Stimulated activated naive CD8-positive, alpha-beta T cell treated with anti-CD3 and anti-CD28 coated beads, Interleukin-15, Interleukin-2, amounts not matched to agents 100 ng/mL and 50 ng/mL, for 24 hours (primary cell): Measurements from ENCODE around the gene FAM184A.
"Not testable (repeated sequence)": the region's sequence is repeated elsewhere in the genome, so short reads cannot be mapped to it uniquely, and the experiment has no call there.

Source experiments
- H3K27ac Mint-ChIP-seq: one replicate; pipeline ENCODE4 v1.8.0; 2021; ENCODE audit warnings: mild to moderate bottlenecking, mixed read lengths
- H3K27me3 Mint-ChIP-seq: one replicate; pipeline ENCODE4 v1.8.0; 2021; ENCODE audit warnings: mixed read lengths
- H3K36me3 Mint-ChIP-seq: one replicate; pipeline ENCODE4 v1.8.0; 2021; ENCODE audit warnings: low read depth, mixed read lengths
- H3K4me1 Mint-ChIP-seq: one replicate; pipeline ENCODE4 v1.8.0; 2021; ENCODE audit warnings: low read depth, mixed read lengths
- H3K4me3 Mint-ChIP-seq: one replicate; pipeline ENCODE4 v1.8.0; 2021; ENCODE audit warnings: mild to moderate bottlenecking, mixed read lengths
- H3K9me3 Mint-ChIP-seq: one replicate; pipeline ENCODE4 v1.8.0; 2021; ENCODE audit warnings: mixed read lengths

FAM184A gene

DNA sequence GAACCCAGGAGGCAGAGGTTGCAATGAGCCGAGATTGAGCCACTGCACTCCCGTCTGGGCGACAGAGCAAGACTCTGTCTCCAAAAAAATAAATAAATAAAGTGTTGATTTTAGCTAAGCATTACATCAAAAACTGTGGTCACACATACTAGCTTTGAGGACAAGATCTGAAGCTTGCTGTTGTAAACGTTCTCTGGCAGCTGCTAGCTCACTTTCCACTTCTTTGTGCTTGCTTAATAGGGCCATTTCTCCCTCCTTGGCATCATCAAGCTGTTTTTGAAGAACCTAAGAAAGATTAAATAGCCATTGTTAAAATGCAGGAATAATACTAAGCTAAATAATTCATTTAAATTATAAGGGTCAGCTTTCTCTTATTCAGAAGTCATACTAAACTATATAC is 55.7 kb downstream of the FAM184A start:
- Mint-ChIP-seq H3K4me1 (peaks cover 3% of the 10 kb centered on the region), H3K27ac (no peak overlapping the region), H3K27me3 (no peaks in the 10 kb centered on the region), H3K4me3 (no peak overlapping the region), H3K9me3 (no peaks in the 10 kb centered on the region), H3K36me3 (no peaks in the 10 kb centered on the region)

DNA sequence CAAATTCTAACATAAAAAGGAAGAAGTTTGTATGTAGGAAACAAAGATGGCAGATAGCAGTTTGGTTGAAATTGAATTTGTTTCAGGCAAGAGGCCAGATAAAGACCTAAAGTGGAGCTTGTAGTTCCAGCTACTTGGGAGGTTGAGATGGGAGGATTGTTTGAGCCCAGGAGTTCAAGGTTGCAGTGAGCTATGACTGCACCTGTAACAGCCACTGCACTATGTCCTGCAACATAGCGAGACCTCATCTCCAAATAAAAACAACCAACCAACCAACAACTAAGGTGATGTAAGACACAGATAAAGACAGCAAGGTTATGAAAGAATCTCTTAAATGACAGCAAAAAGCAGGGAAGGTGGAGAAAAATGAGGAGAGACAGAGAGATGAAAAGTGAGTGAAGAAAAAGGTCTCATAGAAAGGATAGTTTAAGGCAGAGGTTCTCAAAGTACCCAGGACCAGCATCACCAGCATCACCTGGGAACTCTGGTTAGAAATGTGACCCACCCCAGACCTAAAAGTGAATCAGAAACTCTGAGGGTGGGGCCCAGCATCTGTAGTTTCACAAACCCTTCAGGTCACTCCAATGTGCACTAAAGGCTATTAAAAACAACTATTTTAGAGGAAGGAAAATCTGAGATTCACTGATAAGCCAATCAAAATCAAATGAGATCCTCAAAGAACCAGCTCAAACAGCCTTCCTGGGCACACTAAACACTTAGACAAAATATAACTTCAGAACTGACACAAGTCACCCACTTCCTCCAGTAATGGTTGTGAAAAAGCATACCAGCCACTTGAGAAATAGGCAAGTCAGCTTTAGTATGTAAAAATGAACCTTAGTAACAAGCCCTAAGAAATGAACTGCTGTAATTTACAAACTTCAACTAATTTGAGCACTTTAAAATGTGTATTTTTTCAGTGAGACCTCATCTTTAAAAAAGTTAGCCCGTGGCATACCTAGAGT is 57.6 kb downstream of the FAM184A start:
- H3K27me3 Mint-ChIP-seq, result no peaks in the 10 kb centered on the region
- peaks cover 3% of the 10 kb centered on the region for H3K4me1 Mint-ChIP-seq
- peaks cover 7% of the 10 kb centered on the region for H3K36me3 Mint-ChIP-seq
- H3K9me3 Mint-ChIP-seq, result no peaks in the 10 kb centered on the region
- no peak overlapping the region for H3K4me3 Mint-ChIP-seq
- no peak overlapping the region for H3K27ac Mint-ChIP-seq

DNA sequence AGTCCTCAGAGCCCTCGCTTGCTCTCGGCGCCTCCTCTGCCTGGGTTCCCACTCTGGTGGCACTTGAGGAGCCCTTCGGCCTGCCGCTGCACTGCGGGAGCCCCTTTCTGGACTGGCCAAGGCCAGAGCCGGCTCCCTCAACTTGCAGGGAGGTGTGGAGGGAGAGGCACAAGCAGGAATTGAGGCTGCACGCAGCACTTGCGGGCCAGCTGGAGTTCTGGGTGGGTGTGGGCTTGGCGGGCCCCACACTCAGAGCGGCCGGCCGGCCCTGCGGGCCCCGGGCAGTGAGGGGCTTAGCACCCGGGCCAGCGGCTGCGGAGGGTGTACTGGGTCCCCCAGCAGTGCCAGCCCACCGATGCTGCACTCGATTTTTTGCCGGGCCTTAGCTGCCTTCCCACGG is 63.3 kb downstream of the FAM184A start:
- not testable (repeated sequence) for H3K27ac Mint-ChIP-seq, H3K9me3 Mint-ChIP-seq, H3K4me1 Mint-ChIP-seq, H3K36me3 Mint-ChIP-seq, H3K27me3 Mint-ChIP-seq, H3K4me3 Mint-ChIP-seq

DNA sequence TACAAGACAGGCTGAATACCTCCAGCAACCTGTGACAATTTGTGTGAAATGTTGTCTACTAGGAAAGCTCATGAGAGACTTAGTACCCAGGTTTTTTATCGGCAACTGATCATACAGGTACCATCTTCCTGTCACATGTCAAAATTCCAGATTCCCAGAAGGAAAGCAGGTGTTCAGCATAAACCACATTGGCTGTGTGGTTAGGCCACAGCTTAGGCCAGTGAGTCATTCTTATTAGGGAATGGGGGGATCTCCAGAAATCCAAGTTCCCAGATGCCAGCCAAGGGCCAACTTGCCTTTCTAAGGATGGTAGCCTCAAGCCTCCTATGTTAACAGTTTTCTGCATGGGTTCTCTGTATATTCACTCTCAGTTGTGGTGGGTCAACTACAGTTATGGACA is 65.9 kb downstream of the FAM184A start:
- H3K36me3 Mint-ChIP-seq, result peaks cover 11% of the 10 kb centered on the region

DNA sequence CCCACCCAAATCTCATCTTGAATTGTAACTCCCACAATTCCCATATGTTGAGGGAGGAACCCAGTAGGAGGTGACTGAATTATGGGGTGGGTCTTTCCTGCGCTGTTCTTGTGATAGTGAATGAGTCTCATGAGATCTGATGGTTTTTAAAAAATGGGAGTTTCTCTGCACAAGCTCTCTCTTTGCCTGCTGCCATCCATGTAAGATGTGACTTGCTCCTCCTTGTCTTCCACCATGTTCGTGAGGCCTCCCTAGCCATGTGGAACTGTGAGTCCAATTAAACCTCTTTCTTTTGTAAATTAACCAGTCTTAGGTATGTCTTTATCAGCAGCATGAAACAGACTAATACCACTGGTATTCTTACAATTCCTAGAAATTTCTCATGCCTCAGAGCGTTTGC is 69.2 kb downstream of the FAM184A start:
- H3K36me3 Mint-ChIP-seq, H3K4me3 Mint-ChIP-seq, H3K9me3 Mint-ChIP-seq, H3K4me1 Mint-ChIP-seq, H3K27me3 Mint-ChIP-seq, H3K27ac Mint-ChIP-seq: not testable (repeated sequence)

More for the DNA sequence above, 65.9 kb downstream of the FAM184A start:
- H3K9me3 Mint-ChIP-seq, result no peaks in the 10 kb centered on the region
- H3K4me3 Mint-ChIP-seq, result no peak overlapping the region
- no peaks in the 10 kb centered on the region for H3K27me3 Mint-ChIP-seq
- no peaks in the 10 kb centered on the region for H3K4me1 Mint-ChIP-seq
- no peak overlapping the region for H3K27ac Mint-ChIP-seq

DNA sequence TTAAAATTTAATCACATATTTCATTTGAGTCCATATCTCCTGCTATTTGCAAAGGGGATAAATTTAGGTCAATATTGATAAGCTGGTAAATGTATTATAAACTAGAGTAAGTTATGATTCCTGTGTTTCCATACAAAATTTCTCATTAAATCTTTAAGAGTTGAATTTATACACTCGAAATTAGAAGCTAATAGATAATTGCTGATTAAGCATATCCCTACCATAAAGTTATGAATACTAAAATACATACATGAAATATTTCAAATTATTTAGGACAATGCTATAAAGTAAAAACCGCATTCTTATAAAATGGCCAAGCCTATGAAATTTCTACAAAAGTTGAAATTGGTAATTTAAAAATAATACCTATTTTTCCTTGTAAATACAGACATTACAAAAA is 71.5 kb downstream of the FAM184A start:
- Mint-ChIP-seq H3K4me3 (no peak overlapping the region), H3K9me3 (no peaks in the 10 kb centered on the region), H3K27ac (no peak overlapping the region), H3K4me1 (no peaks in the 10 kb centered on the region), H3K36me3 (peaks cover 4% of the 10 kb centered on the region), H3K27me3 (no peaks in the 10 kb centered on the region)

DNA sequence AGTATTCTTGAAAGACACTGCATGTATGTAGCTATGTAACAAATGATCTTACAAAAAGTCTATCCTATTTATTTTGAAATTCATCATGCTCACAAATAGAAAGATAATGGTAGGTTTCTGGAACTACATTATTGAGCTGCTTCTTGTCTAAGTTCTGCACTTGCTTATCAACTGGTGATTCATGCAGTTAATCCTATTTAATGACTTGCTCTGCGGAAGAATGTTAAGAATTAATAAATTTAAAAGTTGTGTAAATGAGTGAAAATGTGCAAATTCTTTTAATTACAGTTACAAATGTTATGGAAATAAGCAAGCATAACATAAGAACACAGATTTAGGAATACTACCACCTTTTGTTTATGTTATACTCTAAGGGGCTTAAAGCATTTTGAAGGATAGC is 76.4 kb downstream of the FAM184A start:
- no peak overlapping the region for H3K27ac Mint-ChIP-seq
- no peaks in the 10 kb centered on the region for H3K9me3 Mint-ChIP-seq
- H3K4me3 Mint-ChIP-seq, result no peak overlapping the region
- no peaks in the 10 kb centered on the region for H3K36me3 Mint-ChIP-seq
- H3K4me1 Mint-ChIP-seq, result no peaks in the 10 kb centered on the region
- H3K27me3 Mint-ChIP-seq, result no peaks in the 10 kb centered on the region

DNA sequence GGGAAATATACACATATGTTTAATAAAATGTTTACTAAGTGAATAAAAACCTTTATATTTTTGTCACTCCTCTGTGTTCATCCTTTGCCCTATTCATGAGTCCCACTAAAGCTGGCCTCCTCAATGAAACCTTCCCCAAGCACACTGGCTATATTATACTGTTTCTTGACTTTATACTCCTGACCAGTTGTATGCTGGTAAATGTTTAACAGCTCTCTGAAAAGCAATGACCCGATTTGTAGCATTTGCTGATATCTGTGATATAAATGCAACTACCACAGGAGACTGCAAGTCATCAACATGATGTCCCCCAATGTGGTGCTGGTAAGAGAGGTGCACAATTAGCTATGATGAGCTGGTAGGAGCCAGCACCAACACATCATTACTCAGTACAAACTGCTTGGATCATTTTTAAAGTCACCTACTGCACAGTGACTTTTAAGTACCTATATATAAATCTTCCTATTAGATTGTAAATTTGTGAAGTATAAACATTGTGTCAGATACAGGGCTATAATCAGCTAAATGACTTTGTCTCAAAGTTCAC is 78.9 kb downstream of the FAM184A start:
- no peaks in the 10 kb centered on the region for H3K9me3 Mint-ChIP-seq
- no peaks in the 10 kb centered on the region for H3K36me3 Mint-ChIP-seq
- H3K4me1 Mint-ChIP-seq, result no peaks in the 10 kb centered on the region
- H3K27ac Mint-ChIP-seq, result no peak overlapping the region
- H3K4me3 Mint-ChIP-seq, result no peak overlapping the region
- H3K27me3 Mint-ChIP-seq, result no peaks in the 10 kb centered on the region

DNA sequence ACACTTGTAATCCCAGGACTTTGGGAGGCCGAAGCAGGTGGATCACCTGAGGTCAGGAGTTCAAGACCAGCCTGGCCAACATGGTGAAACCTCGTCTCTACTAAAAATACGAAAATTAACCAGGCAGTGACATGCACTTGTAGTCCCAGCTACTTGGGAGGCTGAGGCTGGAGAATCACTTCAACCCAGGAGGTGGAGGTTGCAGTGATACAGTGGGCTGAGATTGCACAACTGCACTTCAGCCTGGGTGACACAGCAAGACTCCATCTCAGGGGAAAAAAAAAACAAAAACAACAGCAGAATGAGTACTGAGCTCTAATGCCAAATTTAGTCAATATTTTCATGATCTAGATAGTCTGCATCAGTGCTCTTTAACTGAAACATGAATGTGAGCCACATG is 81.0 kb downstream of the FAM184A start:
- H3K9me3 Mint-ChIP-seq, H3K27me3 Mint-ChIP-seq, H3K27ac Mint-ChIP-seq, H3K4me3 Mint-ChIP-seq, H3K36me3 Mint-ChIP-seq, H3K4me1 Mint-ChIP-seq: not testable (repeated sequence)

DNA sequence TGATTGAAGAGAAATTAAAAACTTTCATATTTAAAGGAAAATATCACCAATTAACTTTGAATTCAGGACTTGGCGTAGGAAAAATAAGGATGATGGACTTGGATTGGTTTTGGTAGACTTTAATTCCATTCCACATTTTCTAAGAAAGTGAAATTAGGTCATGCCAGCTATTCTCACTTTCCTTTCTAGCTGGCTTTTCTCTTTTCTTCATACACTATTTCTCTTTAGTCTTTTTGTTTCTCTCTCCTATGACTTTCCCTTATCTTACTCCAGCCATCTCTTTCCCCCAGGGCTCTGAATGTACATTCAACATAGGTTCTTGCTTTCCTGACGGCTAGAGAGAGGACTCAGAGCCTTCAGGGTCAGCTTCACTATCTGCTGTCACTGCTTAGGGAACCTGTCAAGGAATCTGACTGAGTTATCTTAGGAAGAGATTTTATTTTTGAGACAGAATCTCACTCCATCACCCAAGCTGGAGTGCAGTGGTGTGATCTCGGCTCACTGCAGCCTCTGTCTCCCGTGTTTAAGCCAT is 82.1 kb downstream of the FAM184A start:
- no peaks in the 10 kb centered on the region for H3K4me1 Mint-ChIP-seq
- no peak overlapping the region for H3K27ac Mint-ChIP-seq
- H3K36me3 Mint-ChIP-seq, result no peaks in the 10 kb centered on the region
- H3K4me3 Mint-ChIP-seq, result no peak overlapping the region
- no peaks in the 10 kb centered on the region for H3K27me3 Mint-ChIP-seq
- H3K9me3 Mint-ChIP-seq, result no peaks in the 10 kb centered on the region

DNA sequence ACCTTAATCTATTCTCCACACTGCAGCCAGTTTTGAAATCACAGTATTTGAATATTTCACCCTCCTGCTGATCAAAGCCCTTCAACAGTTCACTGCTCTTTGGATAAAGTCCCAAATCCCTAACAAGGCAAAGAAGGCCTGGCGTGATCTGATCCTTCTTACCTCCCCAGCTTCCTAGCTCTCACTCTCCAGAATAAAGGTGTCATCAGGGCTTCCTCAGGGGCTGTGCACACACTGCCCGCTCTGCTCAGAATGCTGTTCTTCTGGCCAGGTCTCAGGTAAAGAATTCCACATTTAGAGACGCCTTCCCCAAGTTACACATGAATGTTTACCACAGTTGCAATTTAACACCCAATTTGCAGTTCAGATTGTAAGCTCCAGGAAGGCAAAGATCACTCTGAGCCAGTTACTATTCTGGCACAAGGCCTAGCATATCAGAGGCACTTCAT is 84.6 kb downstream of the FAM184A start:
- no peaks in the 10 kb centered on the region for H3K27me3 Mint-ChIP-seq
- H3K36me3 Mint-ChIP-seq, result no peaks in the 10 kb centered on the region
- no peaks in the 10 kb centered on the region for H3K9me3 Mint-ChIP-seq
- H3K27ac Mint-ChIP-seq, result no peak overlapping the region
- H3K4me1 Mint-ChIP-seq, result no peaks in the 10 kb centered on the region
- no peak overlapping the region for H3K4me3 Mint-ChIP-seq

DNA sequence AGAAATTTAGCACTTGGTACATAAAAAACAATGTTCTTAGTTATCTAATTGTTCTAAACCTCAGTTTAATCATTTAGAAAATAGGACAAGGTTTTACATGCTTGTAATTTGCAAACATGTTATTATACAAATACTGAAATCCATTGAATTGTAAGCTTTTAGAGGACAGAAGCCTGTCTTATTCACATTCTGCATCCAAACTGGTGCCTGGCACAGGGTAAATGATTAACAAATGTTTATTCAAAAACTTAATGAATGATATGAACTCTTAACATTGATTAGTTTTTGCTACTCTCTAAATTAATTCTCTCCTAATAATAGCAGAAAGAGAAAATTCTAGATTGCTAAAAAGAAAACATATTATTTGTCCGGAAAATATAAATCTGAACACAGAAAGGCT is 85.1 kb downstream of the FAM184A start:
- Mint-ChIP-seq H3K27me3 (no peaks in the 10 kb centered on the region), H3K27ac (no peak overlapping the region), H3K9me3 (no peaks in the 10 kb centered on the region)

DNA sequence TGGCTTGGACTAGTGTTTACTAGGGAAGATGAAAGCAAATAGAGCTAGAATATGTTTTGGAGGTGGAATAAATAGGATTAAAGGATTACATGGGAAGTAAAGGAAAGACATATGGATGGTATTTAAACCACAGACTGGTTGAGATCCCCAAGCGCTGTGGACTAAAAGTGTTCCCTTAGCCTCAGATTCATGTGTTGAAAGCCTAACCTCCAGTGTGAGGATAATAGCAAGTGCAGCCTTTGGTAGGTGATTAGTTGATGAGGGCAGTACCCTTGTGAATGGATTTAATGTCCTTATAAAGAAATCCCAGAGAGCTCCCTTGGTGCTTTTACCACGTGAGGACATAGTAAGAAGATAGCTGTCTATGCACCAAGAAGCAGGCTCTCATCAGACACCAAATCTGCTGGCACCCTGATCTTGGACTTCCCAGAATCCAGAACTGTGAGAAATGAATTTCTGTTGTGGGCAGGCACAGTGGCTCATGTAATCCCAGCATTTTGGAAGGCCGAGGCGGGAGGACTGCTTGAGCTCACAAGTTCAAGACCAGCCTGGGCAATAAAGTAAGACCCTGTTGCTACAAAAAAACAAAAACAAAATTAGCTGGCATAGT is 86.2 kb downstream of the FAM184A start:
- H3K27me3 Mint-ChIP-seq, result no peaks in the 10 kb centered on the region
- no peak overlapping the region for H3K27ac Mint-ChIP-seq
- H3K9me3 Mint-ChIP-seq, result no peaks in the 10 kb centered on the region
- no peak overlapping the region for H3K4me3 Mint-ChIP-seq
- H3K36me3 Mint-ChIP-seq, result no peaks in the 10 kb centered on the region
- no peaks in the 10 kb centered on the region for H3K4me1 Mint-ChIP-seq

More for the DNA sequence above, 85.1 kb downstream of the FAM184A start:
- H3K36me3 Mint-ChIP-seq, result no peaks in the 10 kb centered on the region
- no peak overlapping the region for H3K4me3 Mint-ChIP-seq
- H3K4me1 Mint-ChIP-seq, result no peaks in the 10 kb centered on the region

DNA sequence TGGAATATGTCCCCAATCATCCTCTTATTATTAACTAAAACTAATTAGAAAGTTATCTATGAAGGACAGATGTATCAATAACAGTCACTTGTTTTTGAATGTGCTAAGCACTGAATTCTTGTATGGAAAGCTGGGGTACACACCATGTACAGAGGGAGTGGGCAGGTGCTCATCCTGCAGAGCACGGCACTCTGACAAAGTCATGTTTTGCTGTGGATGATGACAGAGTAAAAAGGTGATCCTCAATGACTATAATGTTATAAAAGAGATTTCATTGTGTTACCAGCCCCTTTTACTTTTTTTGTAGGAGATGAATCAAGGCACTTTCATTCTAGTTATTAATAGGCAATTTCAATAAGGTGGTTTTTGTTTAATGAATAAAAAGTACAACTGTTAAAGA is 92.2 kb downstream of the FAM184A start:
- Mint-ChIP-seq H3K27me3 (no peaks in the 10 kb centered on the region), H3K27ac (no peak overlapping the region), H3K4me3 (no peak overlapping the region), H3K4me1 (no peaks in the 10 kb centered on the region), H3K36me3 (no peaks in the 10 kb centered on the region), H3K9me3 (no peaks in the 10 kb centered on the region)

DNA sequence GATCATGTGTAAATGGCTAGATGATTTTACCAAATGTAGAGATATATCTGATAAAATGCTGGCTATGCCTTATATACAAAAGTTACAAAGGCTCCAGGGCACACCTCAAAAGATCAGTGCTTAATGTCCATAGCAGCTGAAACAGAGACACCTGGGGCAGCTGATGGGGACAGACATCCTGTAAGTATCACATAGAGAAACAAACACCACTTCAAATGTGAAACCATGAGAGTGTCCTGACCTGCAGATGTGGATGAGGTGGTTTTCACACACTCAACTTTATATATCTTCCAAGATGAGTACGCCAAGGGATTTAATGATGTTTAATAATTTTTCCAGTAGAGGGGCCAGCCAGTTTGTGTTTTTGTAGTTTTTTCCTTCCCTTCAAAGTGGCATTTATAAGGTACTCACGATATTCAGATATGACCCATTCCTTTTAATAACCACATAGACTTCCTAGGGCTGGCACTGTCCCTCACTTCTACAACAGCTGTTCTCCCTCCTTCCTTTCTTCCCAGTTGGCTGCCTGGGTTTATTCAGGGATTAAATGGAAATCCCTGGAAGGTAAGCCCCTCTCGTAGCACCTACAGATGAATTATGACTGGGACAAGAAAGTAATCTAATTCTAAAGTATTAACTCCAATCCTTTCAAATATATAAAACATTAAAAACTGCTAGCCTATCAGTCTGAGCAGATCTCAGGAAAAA is 93.2 kb downstream of the FAM184A start:
- H3K27ac Mint-ChIP-seq, result no peak overlapping the region
- H3K36me3 Mint-ChIP-seq, result no peaks in the 10 kb centered on the region
- H3K27me3 Mint-ChIP-seq, result no peaks in the 10 kb centered on the region
- no peak overlapping the region for H3K4me3 Mint-ChIP-seq
- no peaks in the 10 kb centered on the region for H3K4me1 Mint-ChIP-seq
- no peaks in the 10 kb centered on the region for H3K9me3 Mint-ChIP-seq
